Myocyte (in vitro differentiated cells): Measurements from ENCODE around the gene SPATA24. TPM values are rescaled to one million over a fixed set of nuclear protein-coding genes. Genes with fewer than 3 reads are reported as not detected.
"Not testable (repeated sequence)": the region's sequence is repeated elsewhere in the genome, so short reads cannot be mapped to it uniquely, and the experiment has no call there.

Experiments used
- DNase-seq: peaks from one replicate; pipeline ENCODE4 v3.0.0-alpha.2; 2012; ENCODE audit warnings: low read depth
- total RNA-seq: library from RNA; depleted of rRNA; stranded (reverse); fragments of >200 nt; gene quantifications from 2 replicates; pipeline ENCODE4 v1.2.3, GENCODE V29; 2014

The SPATA24 gene
- total RNA-seq, 1 donor from 2014 or later: 11.0 TPM

DNA sequence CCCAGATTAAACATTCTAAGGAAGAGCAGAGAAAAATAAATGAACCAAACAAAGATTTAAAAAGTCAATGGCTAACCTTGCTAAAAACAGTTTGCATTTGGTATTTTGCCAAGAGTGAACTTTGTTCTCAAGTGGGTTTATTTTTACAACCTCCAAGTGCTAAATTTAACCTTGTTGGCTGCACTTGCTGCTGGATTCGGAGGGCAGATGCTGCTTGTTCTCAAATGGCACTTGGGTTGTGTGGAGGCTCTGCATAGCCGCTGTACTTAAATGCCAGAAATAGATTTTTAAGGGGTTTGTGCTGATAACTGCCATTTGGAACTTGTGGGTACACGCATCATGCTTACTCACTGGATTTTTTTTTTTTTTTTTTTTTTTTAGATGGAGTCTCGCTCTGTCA lies 13.3 kb upstream of the SPATA24 start:
- peak; percentile 97 for DNase-seq

- no peak for DNase-seq
Observed at GRCh38 chr5:139416651-139417050, 12.8 kb upstream of the SPATA24 start.

- no peak for DNase-seq
Observed at GRCh38 chr5:139415869-139416268, 12.0 kb upstream of the SPATA24 start.

- no peak for DNase-seq
Observed at GRCh38 chr5:139415221-139415861, 11.5 kb upstream of the SPATA24 start.

DNA sequence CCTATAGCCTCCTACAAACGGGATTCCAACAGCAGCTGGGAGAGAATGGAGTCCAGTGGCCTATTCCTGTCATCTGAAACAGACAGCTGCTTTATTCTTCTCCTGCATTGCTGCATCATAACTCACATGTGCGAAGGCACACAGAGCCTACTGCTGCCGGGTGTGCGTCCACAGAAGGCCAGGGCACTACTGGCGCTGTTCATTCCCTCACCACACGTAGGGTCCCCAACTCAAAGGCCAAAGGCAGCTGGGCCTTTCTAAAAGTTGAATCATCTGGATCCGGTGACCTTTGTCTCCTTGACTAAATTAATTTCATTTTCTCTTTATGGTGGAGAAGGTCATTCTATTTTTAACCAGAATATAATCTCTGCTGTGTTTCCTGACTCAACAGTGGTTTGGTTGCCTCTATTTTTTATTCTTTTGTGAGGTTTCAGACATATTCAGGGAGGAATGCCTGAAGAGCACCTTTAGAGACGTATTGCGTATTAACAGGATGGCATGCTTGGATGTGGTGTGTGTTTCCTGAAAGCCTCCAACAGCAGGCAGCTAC lies 10.8 kb upstream of the SPATA24 start:
- peak; percentile 95 for DNase-seq

DNA sequence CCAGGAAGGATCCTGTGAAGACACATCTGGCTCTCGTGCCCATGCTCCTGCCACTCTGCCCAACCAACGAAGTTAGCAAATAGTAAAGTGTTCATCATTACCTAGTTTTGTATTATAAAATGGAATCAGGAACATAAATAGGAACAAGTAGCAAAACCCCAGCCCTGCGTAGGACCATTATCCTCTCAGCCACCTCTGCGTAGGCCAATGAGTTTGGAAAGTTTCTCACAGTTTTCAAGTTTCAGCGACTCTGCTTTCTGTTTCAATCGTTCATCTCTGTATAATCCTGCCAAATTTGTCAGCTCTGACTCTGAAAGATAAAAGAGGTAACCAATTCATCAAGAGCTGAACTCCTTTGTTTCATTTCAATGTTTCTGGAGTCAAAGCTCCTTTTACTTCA lies 10.1 kb upstream of the SPATA24 start:
- no peak for DNase-seq

DNA sequence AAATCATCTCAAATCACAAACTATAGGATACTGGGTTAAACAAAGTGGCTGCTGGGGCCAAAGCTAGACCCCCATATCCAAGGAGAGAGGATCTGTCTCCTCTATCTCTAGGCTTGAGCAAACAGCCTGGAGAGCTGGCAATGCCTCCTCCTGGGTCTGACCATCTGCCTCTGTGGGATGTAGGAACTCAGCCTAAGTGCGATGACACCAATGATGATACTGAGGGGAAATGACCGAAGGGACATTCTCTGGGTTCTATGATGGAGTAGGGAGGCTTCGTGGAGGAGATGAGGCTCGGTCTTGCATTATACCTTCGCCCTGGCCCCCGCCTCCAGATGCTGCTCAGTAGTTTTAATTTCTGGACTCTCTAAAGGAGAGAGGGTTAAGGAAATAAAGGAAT lies 9.3 kb upstream of the SPATA24 start:
- DNase-seq: peak; percentile 62

GRCh38 chr5:139410993-139411828 lies 7.3 kb upstream of the SPATA24 start:
- no peak for DNase-seq

DNA sequence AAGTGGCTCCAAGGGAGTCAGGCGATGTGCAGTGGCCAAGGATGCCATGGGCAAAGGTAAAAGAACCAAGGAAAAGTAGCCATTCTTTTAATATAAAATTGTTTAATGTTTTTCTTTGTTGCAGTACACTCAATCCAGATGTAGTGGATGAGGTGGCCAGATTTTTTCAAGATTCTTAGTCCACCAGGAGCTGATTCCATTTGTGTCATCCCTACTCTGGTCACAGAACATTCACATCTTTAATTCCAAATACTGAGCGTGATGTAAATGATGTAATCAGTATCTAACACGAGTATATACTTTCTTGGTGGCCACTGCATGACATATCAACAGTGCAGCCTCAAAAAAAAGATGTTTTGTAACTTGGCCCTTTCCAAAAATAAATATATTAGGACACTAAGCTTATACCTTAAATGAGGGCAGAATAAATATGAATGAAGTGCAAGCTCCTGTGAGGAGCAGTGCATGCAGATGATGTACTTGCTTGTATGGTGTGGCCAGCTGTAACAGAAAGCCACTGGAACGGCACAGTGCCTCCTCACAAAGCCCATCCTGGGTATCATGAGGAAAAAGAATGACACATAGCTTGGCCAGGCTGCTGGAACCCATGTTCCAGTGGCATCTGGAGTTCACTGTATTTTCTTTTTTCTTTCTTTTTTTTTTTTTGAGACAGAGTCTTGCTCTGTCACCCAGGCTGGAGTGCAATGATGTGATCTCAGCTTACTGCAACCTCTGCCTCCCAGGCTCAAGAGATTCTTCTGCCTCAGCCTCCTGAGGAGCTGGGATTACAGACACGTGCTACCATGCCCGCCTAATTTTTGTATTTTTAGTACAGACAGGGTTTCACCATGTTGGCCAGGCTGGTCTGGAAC lies 6.5 kb upstream of the SPATA24 start:
- DNase-seq: peak; percentile 11

DNA sequence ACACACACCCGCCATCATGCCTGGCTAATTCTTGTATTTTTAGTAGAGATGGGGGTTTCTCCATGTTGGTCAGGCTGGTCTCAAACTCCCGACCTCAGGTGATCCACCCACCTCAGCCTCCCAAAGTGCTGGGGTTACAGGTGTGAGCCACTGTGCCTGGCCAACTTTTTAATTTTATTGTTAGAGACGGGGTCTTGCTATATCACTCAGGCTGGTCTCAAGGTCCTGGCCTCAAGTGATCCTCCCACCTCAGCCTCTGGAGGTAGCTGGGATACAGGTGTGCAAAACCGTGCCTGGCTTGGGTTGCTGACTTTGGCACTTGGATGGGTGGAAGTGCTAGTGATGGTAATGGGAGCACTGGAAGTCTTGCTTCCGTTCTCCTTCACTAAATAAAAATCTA lies 5.2 kb upstream of the SPATA24 start:
- DNase-seq: not testable (repeated sequence)

GRCh38 chr5:139408191-139408590 lies 4.3 kb upstream of the SPATA24 start:
- DNase-seq: no peak

DNA sequence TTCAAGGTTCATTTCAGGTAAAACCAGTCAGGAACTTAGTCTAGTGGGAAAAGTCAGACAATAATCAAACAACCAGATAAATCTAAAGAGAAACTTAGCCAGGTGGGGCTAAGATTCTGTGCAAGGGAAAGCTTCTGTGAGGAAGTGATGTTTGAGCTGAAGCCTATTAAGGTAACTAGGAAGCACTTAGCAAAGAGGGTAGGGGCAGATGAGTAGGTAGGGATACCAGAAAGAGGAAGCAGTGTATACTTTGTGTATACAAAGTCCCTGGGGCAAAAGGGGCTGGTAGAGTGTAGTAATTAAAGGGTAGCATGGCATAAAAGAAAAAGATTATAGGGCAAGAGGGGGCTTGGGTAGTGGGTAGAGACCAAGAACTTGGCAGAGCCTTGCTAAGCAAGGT lies 3.6 kb upstream of the SPATA24 start:
- no peak for DNase-seq

- DNase-seq: no peak
Observed at GRCh38 chr5:139406963-139407362, 3.1 kb upstream of the SPATA24 start.

- DNase-seq: no peak
Observed at GRCh38 chr5:139404484-139404840, 573 bp upstream of the SPATA24 start.

DNA sequence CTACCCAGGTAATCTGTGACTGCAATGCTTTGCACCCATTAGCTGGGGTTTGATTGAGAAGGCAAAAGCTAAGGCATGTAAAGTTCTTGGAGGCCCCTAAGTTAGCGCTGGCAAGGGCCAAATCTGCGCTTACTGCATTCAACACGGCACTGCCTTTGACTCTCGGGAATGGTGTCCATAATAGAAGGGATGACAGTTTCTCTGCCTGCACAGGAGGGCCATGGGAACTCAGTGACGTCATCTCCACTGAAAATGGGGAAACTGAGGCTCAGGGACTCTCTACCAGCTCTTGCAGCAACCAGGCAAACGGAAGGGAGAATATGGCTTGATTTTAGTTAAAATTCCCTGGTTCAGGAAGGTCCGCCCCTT lies 487 bp downstream of the SPATA24 start:
- no peak for DNase-seq

DNA sequence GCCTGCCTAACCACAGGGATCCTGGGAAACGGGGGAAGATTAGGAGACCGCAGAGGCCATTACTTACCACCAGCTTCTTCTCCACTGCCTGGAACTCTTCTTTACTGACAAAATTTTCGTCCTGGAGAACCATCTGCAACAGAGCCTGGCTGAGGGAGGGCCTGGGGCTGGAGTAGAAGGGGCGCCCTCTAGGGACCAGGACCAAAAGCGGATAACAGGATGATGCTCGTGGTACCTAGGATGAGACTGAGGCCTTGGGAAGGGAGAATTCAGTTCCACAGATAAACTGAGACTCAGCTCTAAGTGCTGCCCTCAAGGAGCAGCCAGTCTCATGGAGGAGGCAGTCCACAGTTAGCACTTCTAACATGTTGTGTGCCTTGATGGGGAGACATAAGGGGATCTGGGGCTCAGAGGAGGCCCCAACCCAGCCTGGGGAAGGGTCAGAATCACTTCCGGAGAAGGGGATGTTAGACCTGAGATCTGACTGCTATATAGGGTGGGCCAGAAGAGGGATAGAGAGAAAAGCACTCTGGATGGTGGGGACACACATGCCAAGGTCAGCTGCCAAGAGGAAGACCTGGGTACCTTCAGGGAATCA lies 1.2 kb downstream of the SPATA24 start:
- DNase-seq: no peak

DNA sequence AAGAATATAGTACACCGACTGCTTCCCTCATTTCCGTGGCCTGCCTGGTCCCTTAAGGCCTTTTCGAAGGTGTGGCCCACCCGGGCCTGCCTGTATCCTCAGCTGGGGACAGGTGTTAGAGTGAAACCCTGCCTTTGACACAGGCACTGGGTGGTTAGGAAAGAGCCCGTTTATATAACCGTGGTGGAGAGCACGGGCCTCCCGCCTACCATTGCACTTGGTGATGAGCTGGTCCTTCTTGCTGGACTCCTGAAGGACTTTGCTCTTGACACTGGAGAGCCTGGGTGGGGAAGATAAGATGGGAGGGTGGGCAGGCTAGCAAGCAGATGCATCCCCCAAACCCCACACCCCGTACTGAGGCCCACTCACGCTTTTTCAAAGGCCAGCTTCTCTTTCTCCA lies 2.3 kb downstream of the SPATA24 start:
- DNase-seq: no peak

DNA sequence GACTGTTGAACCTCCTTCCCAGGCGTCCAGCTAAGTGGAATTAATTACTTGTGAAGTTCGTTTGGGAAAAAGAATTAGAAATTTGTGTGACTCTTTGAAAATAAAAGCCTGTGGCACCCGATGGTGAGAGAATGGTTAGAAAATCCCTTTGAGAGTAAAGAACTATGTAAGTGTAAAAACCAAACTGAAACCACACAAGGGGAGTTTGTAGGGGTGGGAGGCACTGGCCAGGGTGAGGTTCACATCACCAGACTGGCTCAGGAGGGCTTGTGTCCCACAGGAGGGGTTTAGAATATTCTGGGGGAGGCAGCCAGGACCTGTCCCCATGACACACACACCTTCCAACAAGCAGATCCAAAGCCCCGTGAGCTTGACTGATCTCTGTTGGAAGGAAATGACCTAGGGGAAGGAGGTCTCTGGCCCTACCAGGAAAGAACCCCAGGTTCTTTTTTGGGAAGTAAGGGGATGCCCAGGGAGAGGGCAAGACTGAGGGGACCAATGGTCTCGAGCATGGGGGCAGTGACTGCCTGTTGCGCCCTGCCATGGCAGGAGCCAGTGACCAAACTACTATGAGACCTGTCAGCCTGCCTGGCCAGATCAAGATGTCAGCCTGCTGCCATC lies 4.3 kb downstream of the SPATA24 start:
- no peak for DNase-seq

DNA sequence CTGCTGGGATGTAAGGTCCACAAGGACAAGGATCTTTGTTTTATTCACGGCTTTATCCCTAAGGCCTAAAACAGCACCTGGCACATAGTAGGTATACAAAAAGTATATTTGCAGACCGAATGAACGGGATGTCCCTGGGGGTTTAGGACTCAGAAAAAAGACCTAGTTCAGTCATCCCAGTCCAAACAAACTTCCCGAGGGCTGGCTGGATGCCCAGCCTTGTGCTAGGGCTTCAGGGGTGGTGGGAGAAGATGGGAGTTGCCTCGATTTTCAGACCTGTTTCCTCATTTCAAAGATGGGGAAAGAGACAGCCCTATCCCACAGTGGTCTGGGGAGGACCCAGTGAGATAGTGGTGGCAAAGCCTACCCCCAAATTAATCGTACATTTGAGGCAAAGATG lies 6.0 kb downstream of the SPATA24 start:
- no peak for DNase-seq

DNA sequence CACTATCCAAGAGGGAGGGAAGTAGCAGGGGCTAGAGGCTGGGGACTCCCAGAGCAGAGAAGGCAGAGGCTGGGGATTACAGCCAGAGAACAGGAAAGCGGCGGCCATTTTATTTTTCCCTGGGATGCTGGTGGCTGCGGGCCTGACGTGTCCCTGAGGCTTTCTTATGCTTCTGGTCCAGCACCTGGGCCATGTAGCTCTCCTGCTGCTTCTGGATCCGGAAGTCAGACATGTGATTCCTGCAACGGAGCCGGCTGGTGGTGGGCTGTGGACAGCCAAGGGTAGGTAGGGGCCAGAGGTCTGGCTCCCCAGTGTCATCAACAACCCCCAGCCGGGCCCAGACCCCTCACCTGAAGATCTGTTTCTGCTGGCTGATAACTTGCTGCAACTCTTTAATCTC lies 7.2 kb downstream of the SPATA24 start:
- DNase-seq: no peak
